Astrocyte of the spinal cord (primary cell): ENCODE data around the gene ARHGEF4.

ENCODE experiments used
- DNase-seq: peaks from one replicate; pipeline ENCODE4 v3.0.0; 2011; ENCODE audit warnings: low read depth, low spot score
- H3K4me3 ChIP-seq: 2 replicates; pipeline ENCODE4 v1.5.1; 2011; ENCODE audit warnings: low read depth, mild to moderate bottlenecking, low read length, moderate library complexity
- in situ Hi-C: cut with HindIII; loops from 2 replicates; pipeline ENCODE4 v1.10.0; 2017; ENCODE audit warnings: low sequenced_read_pairs
- TF ChIP-seq, protein P1 (sequence below): IDR thresholded peaks from 2 replicates; pipeline ENCODE4 v1.5.1; 2012; ENCODE audit warnings: low read depth, mild to moderate bottlenecking, low read length, inconsistent platforms

Gene ARHGEF4, protein sequence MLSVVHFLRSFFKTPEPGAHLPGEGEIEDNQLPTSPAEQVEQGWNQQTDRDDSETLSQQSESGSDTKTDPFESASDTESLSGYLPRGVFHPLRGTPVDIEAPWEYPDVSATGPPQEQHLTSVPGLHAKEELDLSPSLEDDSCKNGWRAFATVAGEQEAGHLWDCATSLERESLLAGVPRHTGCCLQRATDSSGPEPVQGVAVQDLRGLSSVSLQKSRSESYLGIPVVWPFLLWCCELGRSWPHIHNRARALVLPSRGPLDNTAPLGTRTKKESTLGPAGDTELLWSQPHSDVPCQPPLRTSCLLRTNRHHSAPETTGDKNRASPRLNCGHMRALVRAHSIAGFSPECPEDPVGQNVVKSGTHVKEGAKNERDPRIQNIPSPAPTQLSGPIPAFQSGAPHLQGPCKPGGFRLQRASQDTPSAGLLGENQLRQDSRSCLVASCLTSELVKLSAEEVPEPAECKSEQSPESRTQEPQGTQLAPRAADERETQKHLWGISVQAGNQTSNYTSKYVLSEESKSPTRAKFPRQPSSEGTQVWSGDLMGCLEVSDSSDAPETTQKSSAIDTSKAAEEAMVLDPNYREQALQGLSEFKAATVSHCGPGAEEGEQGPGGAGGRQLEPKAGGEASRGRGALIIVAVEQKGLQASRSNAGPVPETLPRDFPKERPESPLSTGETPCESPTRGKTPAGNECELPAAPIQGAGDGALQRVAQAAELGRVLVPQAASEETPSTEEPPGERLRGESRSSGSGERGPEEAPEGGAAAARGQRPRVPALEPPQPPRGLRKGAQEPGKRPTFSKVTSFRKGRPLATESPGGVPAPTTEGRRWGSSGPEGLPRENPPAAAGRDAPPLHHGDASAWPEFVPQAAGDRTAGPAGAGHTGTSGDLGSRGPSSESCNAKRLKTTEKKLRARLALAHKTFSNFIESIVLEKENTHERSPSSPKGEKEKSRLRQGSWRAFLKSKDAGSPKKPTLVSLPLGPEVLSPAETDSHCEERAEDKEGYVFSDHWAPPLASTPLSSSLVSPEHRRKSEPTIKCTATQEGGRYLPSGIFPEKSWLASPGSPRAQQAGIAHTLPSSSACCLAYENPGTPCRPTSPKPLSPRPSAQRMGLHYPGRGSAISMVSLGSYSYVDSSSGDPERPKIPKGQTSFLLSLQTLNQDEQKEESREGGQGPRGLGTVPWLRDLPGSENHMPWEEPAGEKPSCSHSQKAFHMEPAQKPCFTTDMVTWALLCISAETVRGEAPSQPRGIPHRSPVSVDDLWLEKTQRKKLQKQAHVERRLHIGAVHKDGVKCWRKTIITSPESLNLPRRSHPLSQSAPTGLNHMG (N-terminal part only)

DNA sequence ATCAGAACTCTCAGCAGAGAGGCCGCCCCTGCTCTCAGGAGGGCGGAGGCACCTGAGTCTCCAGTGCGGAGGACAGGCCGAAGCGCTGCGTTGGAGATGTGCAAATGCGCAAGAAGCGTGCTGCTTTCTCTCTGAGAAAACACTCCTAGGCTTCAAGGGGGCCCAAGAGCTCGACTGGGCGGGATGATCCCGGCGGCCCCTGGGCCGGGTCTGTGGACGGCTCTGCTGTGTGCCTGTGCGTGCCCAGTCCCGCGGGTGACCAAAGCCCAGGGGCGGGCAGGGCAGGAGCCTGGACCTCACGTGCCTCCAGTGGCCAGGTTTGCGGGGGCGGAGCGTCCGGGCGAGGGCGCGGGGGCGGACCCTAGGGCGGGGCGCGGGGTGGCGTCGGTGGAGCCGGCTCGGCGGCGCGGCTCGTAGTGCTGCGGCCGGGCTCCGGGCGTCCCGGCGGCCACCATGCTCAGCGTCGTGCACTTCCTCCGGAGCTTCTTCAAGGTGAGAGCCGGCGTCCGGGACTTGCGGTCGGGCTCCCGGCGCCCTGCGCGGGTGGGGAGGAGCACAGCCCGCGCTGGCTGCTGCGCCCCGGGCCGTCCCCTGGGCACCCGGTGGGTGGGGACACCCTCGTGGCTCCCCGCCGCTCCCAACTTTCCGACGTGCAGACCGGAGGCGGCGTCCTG lies at the start of gene ARHGEF4:
ARHGEF4 (plus strand) TSS at position 414 of the 674 bp plus-strand sequence; CDS start at position 454, 40 bp downstream.
- no peak for DNase-seq

DNA sequence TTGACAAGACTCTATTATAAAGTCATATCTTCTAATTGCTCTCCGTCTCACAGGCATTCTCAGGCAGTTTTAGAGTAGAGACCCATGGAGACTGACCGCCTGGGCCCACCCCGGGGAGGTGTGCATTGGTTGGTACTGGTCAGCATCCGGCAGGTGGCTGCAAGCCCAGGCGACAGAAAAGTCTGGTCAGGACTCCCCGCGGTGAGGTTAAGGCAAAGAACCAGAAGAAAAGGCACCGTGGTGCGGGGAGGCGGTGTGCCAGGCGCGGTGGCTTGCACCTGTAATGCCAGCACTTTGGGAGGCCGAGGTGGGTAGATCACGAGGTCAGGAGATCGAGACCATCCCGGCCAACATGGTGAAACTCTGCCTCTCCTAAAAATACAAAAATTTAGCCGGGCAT lies 48.9 kb upstream of the ARHGEF4 start:
- no peak for DNase-seq
- TF ChIP-seq, protein P1, sequence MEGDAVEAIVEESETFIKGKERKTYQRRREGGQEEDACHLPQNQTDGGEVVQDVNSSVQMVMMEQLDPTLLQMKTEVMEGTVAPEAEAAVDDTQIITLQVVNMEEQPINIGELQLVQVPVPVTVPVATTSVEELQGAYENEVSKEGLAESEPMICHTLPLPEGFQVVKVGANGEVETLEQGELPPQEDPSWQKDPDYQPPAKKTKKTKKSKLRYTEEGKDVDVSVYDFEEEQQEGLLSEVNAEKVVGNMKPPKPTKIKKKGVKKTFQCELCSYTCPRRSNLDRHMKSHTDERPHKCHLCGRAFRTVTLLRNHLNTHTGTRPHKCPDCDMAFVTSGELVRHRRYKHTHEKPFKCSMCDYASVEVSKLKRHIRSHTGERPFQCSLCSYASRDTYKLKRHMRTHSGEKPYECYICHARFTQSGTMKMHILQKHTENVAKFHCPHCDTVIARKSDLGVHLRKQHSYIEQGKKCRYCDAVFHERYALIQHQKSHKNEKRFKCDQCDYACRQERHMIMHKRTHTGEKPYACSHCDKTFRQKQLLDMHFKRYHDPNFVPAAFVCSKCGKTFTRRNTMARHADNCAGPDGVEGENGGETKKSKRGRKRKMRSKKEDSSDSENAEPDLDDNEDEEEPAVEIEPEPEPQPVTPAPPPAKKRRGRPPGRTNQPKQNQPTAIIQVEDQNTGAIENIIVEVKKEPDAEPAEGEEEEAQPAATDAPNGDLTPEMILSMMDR = no peak
- in situ Hi-C loops = no loop called here

More for the DNA sequence above, at the start of gene ARHGEF4:
- TF ChIP-seq, protein P1 = no peak
- in situ Hi-C loops = no loop called here
- no peak within 1 kb of the TSS for H3K4me3 ChIP-seq

DNA sequence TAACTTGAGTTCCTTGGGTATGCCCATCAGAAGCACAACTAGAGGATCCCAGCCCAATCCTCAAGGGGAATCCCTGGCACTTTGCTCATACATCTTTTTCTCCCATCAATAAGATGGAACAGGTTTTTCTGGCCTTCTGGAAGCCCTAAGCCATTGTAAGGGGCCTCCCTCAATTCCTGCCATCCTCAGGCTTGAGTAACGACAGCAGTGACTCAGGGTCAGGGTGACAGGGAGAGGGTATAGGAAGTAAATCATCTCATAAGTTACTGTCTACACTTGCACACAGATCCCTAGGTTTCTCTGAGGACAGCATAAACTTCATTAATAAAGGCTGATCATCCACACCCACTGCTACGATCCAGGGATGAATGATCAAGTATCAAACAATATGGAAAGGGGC lies 46.4 kb upstream of the ARHGEF4 start:
- TF ChIP-seq, protein P1 = no peak
- DNase-seq = no peak
- no peak overlapping the region for H3K4me3 ChIP-seq
- in situ Hi-C loops = no loop called here

More for the DNA sequence above, 48.9 kb upstream of the ARHGEF4 start:
- no peak overlapping the region for H3K4me3 ChIP-seq

DNA sequence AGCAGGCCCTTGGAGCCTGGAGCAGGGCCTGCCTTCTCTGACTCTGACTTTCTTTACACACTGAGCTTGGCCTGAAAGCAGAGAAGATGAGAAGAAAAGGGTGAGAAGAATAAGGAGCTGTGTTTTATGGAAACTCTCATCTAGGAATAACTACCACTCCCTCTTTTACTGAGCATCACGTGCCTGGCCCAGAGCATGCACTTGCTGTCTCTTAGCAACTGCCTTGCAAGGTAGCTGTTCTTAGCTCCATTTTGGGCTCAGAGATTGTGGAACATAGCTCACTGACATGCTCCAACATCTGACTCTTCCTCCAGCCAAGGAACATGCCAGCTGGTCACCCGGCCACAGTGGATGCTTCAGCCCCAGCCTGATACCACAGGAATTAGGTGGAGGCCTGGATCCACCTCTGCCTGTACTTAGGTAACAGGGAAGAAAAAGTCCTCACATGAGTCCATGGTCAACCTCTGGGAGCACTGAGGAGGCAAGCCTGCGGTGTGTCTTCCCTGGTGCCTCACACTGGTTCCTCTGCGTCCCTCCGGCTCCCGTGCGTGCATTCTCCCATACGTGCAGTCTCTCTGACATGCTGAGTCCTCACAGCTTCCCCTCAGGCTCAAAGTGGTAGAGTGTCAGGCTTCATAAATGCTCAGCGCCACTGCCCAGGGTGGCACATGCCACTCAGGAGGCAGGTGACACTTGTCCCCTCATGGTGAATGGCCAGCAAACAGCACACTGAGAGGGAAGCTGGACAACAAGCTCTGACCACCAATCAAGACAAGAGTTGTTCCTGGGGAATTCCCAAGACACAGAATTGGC lies 45.7 kb upstream of the ARHGEF4 start:
- no peak for DNase-seq
- TF ChIP-seq, protein P1 = no peak
- no peak overlapping the region for H3K4me3 ChIP-seq
- in situ Hi-C loops = no loop called here

DNA sequence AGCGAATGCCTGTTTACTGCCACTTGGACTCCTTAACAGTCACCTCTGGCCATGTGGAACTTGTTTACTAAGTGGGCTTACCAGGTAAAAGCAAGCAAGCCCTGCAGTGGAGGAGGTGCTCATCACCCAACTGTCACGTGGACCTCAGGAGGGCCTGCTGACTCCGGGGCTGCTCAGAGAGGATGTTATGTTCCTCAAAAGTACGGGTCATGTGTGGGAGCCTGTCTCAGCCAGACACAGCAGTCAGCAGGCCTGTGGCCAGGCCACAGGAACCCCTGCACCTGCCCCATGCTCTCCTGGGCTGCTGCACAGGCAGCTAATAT lies 45.1 kb upstream of the ARHGEF4 start:
- TF ChIP-seq, protein P1 = no peak
- no peak overlapping the region for H3K4me3 ChIP-seq
- in situ Hi-C loops = no loop called here
- DNase-seq = no peak
